ENCODE measurements around the gene SLC50A1. TPM values are rescaled to one million over a fixed set of nuclear protein-coding genes. Genes with fewer than 3 reads are reported as not detected.

Gene SLC50A1
- total RNA-seq, 1 donor from 2014 or later: 11.8 TPM

DNA sequence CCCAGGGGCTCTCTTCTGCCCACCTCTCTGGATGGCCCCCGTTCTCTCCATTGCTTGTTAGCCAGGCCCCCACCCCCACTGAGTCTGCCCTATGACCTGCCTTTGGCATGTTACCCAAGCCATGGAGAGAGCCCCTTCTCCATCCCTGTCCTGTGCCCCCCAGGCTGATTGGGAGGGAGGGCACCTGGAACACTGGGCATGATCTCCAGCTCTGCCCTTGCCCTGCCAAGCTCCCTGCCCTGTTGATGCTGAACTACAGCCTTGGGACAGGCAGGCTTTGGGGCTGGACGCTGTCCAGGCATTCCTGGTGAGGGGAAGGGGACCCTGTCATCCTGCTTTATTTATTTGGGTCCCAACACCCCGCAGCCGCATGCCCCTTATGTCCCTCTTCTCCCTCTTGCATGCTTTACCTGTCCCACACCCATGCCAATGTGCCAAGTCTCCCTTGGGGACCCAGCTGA lies 48.7 kb downstream of the SLC50A1 start:
- H3K9me3 ChIP-seq: no peaks in the 10 kb centered on the region
- intact Hi-C loops (cut with DNase I): no loop called here
- DNase-seq (ENCODE audit: extremely low spot score in 2 of 2): no peak
- H3K4me3 ChIP-seq: no peak overlapping the region
- H3K4me1 ChIP-seq: no peaks in the 10 kb centered on the region
- TF ChIP-seq POLR2A (IDR thresholded peaks at IDR 0.05) (no peak), CTCF (IDR thresholded peaks at IDR 0.05) (no peak), POLR2AphosphoS5 (IDR thresholded peaks at IDR 0.05; ENCODE audit: insufficient read depth in 1 of 2, low read depth in 1 of 2) (no peak)
- no peaks in the 10 kb centered on the region for H3K27me3 ChIP-seq
- no peaks in the 10 kb centered on the region for H3K36me3 ChIP-seq
- no peak overlapping the region for H3K27ac ChIP-seq

DNA sequence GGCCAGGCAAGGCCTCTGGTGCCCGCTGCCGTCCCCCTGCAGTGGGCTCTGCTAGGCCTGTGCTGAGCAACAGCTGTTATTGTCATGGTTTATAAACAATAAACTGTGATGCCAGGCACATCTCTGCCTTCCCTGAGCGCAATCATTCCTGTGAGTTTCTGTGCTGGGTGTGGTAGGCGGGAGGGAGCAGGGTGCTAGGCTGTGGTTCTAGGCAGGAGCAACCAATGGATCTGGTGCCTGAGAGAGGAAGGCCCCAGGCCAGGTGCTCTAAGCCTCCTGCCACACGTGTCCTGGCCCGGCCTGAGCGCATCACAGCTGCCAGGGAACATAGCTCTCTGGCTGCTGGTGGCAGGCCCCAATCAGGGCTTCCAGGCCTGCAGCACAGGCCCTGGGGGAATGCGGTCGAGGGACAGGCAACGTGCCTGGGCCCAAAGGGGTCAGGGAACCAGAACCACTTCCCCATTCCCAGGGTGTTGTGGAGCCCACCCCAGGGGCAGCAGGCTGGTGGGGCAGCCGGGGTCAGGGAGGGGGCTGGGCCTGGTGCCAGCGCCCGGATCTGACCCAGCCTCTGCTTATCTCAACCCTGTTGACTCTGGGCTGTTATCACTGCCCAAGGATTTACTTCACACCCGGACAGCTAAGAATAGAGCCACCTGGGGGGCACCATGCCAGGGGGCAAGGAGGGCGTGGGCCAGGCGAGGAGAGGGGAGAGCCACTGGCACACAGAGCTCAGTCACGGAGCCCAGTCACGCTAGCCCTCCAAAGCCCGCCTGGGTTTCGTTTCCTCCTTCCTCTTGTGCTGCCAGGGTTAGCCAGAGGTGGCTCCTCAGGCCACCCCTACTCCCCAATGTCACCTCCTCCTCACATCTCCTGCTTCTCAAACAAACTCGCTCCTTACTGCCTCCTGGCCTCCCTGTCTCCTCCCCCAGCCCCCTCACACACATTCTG lies 49.5 kb downstream of the SLC50A1 start:
- no peaks in the 10 kb centered on the region for H3K36me3 ChIP-seq
- no peak overlapping the region for H3K4me3 ChIP-seq
- H3K27ac ChIP-seq: no peak overlapping the region
- DNase-seq (ENCODE audit: extremely low spot score in 2 of 2): no peak
- no peak for TF ChIP-seq CTCF (IDR thresholded peaks at IDR 0.05)
- no peak for TF ChIP-seq POLR2AphosphoS5 (IDR thresholded peaks at IDR 0.05; ENCODE audit: insufficient read depth in 1 of 2, low read depth in 1 of 2)
- no peak for TF ChIP-seq POLR2A (IDR thresholded peaks at IDR 0.05)
- no peaks in the 10 kb centered on the region for H3K9me3 ChIP-seq
- no peaks in the 10 kb centered on the region for H3K4me1 ChIP-seq
- H3K27me3 ChIP-seq: no peaks in the 10 kb centered on the region
- intact Hi-C loops (cut with DNase I): no loop called here

DNA sequence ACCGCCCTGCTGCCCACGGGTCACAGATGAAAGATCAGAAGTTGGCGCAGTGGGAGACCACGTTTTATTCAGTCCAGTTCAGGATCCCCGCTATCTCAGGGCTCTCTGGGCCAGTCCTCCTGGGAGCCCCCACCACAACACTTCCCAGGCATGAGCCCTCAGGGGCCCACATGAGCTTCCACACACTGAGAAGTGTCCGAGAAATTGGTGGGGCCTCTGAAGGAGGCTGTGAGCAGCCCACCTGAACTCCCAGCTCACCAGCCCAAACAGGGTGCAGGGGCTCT lies 50.1 kb downstream of the SLC50A1 start:
- no peak for TF ChIP-seq POLR2A (IDR thresholded peaks at IDR 0.05)
- TF ChIP-seq CTCF (IDR thresholded peaks at IDR 0.05): no peak
- TF ChIP-seq POLR2AphosphoS5 (IDR thresholded peaks at IDR 0.05; ENCODE audit: insufficient read depth in 1 of 2, low read depth in 1 of 2): no peak
- no peak for DNase-seq (ENCODE audit: extremely low spot score in 2 of 2)
- Histone ChIP-seq H3K9me3 (no peaks in the 10 kb centered on the region), H3K36me3 (no peaks in the 10 kb centered on the region), H3K4me1 (no peaks in the 10 kb centered on the region), H3K4me3 (no peak overlapping the region), H3K27ac (no peak overlapping the region), H3K27me3 (no peaks in the 10 kb centered on the region)
- intact Hi-C loops (cut with DNase I): no loop called here

DNA sequence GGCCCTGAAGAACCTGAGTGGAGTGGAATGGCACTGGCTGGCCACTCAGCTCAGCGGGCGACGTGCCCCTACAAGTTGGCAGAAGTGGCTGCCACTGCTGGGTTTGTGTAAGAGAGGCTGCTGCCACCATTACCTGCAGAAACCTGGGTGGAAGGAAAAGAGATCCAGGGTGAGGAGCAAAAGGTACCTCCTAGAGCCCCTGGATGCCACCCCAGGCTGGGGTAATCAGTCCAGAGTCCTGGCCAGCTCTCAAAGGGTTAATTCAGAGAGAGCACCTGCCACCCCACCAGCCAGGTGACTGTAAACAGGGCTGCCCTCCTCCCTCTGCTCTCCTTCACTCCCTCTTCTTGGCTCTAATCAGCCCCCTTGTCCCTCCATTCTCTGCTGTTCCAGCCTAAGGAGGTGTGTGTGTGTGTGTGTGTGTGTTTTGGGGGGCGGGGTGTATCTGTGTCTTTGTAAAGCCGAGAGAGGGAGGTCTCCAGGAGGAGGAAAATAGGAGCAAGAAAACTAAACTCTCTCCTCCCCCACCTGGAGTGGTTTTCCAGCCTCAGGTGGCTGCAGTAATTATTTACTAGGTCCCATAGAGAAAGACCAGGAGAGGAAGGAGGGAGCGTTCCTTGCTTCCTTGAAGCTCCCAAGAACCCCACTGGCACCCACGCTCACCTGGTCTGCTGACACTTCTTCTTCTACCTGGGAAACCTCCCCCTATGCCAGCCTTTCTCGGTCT lies 50.6 kb downstream of the SLC50A1 start:
- Histone ChIP-seq H3K36me3 (no peaks in the 10 kb centered on the region), H3K27me3 (no peaks in the 10 kb centered on the region), H3K27ac (no peak overlapping the region), H3K4me1 (no peaks in the 10 kb centered on the region), H3K9me3 (no peaks in the 10 kb centered on the region), H3K4me3 (no peak overlapping the region)
- TF ChIP-seq CTCF (IDR thresholded peaks at IDR 0.05) (no peak), POLR2AphosphoS5 (IDR thresholded peaks at IDR 0.05; ENCODE audit: insufficient read depth in 1 of 2, low read depth in 1 of 2) (no peak), POLR2A (IDR thresholded peaks at IDR 0.05) (no peak)
- intact Hi-C loops (cut with DNase I): no loop called here
- DNase-seq (ENCODE audit: extremely low spot score in 2 of 2): no peak
